HG02798 (cell line): Measurements from ENCODE around the gene UTS2R.

Experiments used
- ATAC-seq: cut with Tn5 transposase; IDR thresholded peaks from one replicate; pipeline ENCODE4 v1.9.1; 2021; ENCODE audit warnings: mild to moderate bottlenecking; ENCODE audit not compliant: unreplicated experiment, poor library complexity

The UTS2R gene

DNA sequence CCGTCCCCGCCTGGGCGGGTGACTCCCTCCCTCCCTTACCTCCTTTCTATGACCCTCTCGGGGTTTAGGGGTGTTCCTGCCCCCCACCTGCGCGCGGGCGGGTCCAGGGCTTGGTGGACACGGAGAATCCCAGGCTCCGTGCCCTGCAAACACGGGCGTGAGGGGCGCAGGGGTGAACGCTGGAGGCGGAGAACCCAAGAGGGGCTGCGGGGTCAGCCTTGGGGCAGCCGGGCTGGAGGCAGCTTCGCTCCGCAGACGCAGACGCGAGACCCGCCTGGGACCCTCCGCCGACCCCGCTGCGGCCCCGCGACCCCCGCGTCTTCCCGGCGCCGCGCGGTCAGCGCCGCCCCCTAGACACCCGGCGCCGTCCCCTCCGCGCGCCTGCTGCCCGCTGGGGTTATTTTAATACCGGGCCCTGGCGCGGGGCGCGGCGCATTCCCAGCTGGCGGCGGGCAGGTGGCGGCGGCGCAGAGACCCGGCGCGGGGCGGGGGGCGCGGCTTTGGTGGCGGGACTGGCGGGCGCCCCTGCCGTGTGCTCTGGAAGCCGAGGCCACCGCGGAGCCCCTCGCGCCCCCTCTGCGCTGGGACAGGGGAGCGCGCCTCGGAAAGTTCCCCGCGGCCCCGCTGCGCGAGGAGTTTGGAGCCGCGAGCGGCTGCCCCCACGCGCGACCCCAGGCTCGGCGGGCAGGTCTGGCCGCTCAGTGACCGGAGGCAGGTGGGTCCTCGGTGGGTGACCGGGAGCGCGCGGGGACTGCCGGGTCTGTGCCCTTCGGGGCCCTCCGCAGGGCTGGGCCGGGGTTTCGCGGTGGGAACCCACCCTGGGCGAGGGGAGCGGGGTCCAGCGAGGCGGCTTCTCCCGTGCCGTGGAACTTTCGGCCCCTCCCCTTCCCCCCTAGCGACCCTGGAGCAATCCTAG lies at the start of gene UTS2R:
UTS2R (plus strand) TSS at position 433 of the 916 bp plus-strand sequence. CDS start 2,560 bp downstream, outside the sequence.
- ATAC-seq: no peak

DNA sequence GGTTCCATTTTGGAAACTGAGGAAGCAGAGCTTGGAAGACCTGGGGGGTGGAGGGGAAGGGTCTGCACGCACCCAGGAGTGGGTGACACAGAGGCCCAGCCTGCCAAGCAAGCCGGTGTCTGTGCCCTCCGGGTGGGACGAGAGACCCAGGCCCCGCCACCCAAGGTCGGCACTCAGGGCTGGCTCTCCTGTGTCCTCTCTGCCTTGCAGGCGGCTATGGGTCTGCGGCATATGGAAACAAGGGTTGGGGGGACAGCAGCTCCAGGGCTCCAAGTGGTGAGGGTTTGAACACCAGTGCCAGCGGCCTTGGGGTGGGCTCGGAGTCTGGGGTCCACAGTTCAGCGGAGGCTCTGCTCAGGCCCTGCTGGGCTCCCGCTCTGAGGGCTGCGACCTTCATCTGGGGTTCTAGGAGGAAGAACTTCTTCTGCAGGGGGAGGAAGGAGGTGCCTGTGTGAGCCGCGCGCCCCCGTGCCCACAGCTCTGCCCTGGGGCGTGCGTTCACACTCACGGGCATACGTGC lies 49.6 kb upstream of the UTS2R start:
- ATAC-seq: no peak

DNA sequence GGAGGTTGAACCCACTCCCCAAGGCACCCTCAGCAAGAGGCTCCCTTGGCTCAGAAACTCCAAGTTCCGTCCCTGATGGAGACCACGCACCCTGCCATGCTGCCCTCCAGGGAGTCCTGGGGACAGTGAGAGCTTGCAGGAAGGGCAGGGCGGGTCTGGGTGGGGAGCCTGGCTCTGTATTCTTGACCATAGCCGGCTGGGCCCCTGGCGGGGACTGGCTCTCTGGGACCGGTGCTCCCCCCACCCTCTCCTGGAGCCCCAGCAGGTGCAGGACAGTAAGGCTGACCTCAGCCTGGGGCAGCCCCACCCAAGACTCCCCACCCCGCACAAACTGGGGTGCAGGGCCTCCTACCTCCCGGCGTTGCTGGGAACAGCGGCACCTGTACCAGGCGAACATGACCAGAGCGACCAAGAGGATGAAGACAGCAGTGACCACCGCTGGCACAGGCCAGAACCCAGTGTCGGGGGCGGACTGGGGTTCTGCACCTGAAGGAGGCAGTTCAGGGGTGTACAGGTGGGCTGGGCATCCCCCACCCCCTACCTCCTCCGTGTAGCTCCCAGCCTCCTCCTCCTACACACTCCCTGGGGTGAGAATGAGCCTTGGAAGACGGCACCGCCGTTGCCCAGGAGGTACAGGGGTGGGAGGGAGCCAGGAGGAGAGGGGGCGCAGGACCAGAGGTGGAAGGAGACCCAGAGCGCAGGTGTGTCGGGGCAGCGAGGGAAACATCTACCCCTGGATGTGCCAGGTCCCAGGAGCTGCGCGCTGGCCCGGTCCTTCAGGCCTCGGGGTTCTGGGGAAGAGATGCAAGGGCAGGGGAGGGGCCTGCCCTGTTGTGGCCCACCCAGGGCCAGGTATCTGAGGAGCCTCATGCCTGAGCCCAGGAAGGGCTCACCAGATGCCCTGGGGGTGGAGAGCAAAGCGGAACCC lies 48.8 kb upstream of the UTS2R start:
- no peak for ATAC-seq

DNA sequence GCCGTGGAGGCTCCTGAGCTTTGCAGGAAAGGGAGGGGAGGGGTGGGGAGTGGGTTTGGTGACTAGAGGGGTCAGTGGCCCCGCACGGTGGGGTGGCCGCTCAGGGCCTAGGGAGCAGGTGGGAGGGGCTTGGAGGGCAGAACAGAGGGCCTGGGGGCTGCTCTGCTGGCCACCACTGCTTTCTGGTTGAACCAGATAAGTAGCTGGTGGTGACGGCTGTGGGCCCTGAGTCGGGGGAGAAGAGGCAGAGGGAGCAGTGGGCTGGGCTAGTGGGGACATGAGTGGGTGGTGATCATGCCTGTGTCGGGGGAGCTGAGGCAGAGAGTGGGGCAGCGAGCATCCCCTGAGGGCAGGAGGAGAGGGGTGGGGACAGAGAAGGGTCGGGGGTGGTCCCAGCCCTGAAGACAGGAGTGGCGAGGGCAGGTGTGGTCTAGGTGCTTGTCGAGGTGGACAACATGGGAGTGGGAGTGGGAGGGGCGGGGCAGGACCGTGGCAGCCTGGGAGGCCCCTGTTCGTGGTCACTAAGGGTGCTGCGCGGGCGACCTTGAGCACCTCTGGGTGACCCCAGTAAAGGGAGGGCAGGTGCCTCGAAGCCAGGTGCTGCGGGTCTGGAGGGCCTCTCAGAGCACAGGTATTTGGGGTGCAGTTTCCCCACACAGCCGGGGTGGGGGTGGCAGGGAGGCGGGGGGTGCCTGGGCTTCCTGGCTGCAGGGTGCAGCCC lies 47.9 kb upstream of the UTS2R start:
- no peak for ATAC-seq

DNA sequence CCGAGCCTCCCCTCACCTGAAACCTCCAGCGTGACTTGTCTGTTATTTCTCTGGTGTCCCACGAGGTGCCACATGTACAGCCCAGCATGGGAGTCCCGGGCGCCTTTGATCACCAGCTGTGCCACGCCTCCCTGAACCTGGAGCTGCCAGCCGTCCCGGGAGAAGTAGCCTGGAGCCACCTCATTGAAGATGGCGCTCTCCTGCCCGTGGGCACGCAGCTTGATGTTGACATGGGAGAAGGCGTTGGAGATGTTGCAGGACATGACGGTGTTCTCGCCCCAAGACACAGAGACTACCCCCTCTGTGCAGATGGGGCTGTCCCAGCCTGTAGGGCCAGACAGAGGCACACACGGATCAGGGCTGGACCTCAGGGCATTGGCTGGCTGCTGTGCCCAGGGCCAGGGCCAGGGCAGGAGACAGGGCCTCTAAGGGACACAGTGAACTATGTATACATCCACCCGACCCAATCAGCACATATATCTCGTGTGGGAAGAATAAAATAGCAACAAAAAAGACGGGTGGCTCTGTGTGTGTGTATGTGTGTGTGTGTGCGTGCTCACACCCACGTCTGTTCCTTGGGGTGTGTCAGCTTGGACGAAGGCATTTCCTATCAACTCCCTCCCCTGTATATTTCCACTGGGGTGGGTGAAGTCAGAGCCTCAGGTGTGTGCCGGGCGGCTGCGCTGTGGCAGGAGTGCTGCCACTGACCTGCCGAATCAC lies 46.8 kb upstream of the UTS2R start:
- ATAC-seq: no peak

DNA sequence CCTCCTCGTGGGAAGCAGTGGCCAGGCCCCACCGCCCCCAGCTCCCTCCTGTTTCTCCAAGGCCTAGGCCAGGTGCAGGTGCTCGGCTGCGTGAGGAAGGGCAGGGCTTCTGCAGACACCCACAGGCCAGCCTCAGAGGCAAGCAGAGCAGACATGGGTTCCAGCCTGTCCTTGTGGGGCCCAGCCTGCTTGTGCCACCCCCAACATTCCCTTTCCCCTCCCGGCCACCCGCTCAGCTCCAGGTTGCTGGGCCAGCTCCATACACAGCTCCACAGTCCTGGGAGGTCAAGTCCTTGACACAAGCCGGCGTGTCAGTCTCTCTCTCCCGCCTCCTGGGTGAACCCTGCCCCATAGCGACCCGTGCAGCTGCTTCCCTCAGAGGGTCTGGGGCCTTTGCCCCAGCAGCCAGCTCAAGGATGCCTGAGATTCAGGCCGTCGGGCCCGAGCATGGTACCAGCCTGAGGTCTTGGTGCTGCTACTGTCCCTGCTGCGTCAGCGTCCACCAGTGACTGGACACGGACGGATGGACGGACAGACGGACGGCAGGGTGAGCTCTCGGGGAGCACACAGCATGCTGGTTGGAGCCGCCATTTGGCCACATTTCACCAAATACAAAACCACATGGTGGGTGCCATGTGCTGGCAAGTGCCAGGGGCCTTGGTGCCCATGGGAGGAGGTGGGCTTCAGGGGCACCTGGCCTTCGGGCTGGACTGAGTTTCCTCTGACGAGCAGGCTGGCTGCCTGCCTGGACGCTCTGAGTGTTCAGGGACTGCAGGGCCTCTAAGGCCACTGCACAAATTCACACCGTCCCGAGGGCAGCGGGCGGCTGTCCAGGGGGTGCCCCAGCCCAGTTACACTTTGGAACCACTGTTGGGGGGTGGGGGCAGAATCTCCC lies 46.0 kb upstream of the UTS2R start:
- no peak for ATAC-seq

DNA sequence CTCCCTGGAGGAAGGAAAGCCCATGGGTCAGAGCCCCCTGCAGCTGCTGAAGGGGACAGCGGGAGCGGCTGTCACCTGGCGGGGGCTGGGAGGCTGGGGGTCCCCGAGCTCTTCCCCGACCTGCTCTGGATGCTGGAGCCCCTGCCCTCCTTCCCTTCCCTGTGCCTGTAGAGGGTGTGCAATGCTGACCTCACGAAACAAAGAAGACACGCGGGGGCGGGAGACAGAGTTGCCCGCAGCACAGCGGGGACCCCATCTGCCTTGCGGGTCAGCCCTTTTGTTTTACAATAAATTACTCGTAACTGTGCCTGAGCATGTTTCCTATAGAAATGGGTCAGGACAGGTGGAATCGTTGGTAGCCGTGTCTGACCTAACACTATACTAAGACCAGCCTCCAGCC lies 44.3 kb upstream of the UTS2R start:
- ATAC-seq: no peak

DNA sequence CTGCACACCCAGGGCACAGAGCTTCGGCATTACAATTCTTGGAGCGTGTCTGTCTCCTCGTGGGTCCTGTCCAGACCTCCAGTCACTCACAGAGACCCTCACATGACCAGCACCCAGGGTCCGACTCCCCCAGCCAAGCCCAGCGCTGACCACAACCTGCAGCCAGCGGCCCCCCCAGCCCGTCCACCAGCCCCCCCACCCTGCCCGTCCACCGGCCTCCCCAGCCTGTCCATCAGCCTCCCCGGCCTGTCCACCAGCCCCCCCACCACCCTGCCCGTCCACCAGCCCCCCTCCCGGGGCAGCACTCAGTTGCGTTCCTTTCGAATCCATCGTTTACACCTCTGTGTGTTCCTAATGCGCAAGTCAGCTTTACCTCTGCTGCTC lies 43.8 kb upstream of the UTS2R start:
- ATAC-seq: no peak

DNA sequence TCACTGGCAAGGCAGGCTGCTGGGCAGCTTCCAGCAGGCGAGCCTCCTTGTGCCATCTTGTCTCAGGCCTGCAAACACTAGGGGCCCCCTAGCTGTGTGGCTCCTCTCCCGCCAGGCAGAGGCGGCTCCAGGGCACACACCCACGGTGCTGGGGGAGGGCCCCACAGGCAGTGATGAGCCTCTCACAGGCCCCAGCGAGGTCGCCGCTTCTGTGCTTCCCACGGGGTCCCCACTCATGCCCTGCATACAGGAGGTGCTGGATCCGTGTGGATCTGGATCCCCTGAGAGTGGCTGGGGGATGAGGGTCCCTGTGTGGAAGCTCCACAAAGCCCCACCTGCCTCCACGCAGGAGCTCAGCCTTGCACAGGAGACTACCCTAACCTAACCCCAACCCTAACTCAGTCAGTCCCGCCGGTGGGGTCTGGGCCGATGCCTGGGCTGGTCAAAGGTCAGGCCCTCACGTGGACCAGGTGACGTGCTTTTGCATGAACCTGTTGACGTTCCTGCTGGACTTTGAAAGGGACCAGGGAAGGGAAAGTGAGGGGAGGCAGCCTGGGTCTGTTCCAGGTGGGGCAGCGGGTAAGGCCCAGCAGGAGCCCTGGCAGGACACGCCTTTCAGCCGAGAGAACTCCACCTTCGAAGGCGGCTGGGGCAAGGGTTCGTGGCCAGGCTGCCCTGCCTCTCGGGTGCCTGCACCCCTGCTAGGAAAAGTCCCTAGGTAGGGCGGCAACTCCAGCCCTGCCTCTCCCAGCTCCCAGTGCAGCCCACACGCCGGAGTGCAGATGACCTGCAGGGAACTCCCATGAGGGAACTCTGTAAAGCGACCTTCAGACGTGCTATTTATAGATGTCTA lies 43.2 kb upstream of the UTS2R start:
- no peak for ATAC-seq

GRCh38 chr17:82328994-82329507 lies 42.5 kb upstream of the UTS2R start:
- no peak for ATAC-seq

- ATAC-seq: no peak
Measured at GRCh38 chr17:82329683-82330321, 41.8 kb upstream of the UTS2R start.

DNA sequence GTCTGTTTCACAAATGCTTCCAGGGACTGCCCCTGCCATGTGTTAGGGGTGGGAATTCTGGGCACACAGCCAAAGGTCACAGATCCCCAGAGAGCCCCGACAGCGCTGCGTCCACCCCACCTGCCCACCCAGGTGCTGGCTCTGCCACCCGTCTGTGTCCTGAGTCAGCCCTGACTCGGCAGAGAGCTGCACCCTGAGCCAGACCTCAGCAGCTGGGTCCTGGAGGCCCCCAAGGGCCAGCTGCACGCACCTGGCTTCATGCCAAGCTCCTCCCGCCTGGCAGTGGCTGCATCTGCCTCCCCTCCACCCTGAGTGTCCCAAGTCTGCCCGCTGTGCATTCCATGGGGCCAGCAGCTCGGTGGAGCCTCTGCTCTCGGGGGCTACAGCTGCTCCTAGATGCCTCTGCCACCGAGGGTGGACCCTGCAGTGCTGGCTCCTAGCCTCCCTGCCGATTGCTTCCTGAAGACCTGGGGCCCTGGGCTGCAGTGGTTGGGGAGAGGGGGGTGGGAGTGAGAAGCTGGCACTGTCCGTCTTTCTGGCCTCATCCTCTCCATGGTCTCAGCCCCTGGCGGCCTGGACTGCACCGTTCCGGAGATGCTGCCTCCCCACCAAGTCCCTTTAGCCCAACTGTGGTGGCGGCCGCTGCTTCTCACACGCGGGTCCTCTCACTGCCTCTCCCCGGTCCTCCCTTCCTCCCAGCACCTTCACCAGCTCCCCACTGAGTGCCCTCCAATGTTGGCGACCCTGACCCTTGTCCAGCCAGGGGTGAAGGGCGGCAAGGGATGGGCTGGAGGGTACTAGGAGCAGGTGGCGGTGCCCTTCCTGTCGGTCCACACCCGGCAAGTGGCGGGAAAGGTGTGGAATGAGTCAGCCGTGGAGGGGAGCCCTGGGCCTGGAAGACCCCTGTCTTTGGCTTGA lies 41.0 kb upstream of the UTS2R start:
- ATAC-seq: no peak

GRCh38 chr17:82331345-82331939 lies 40.1 kb upstream of the UTS2R start:
- no peak for ATAC-seq

DNA sequence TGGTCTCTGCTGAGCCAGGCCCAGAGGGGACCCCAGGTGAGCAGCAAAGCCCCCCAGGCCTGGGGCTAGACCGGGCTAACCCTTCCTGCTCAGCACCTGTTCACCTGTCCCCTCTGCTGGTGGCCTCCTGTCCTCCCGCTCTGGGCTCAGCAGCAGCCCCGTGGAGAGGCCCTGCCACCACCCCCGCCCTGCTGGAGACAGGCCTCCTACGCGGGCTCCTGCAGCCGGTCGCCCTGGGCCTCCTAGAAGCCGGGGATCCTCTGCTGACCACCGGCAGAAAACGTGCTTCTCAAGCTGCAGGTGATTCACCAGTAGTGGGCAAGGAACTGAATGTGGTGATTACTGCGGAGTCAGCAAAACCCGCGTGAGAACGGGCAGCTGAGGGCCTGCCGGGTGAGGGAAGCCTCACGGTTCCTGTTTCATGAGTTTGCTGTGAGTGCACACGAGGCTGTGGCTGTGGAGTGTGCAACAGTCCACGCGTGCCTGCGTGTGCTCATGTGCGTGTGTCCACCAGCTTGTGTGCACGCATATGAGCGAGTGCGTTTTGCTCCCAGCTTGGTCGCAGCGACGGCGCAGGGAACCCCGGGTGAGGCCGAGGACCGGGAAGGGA lies 38.8 kb upstream of the UTS2R start:
- no peak for ATAC-seq
